Natural killer cell (primary cell): ENCODE data around the gene FAM120A. TPM values are rescaled to one million over a fixed set of nuclear protein-coding genes. Genes with fewer than 3 reads are reported as not detected.
A peak's percentile ranks its signal among the peaks of the same experiment; 100 is the strongest.

Experiments used
- ATAC-seq, 3 donors: fragments of 150-1000 bp in 2 of 3; fragments of 200-7000 bp in 1 of 3; cut with Tn5 transposase; 1 replicate in 1 of 3; 2 replicates in 2 of 3; pipeline ENCODE4 v1.10.0; 2021; ENCODE audit warnings: mild to moderate bottlenecking in 2 of 3, moderate library complexity in 2 of 3
- DNase-seq, 2 donors: peaks; one replicate each; pipeline versions ENCODE4 v3.0.0 to v3.0.0-alpha.2; 2013 to 2021; ENCODE audit warnings: mixed read lengths in 1 of 2
- H3K27ac ChIP-seq: one replicate; pipeline ENCODE4 v1.5.1; 2013; ENCODE audit warnings: mild to moderate bottlenecking, low read length
- H3K27me3 ChIP-seq: one replicate; pipeline ENCODE4 v1.6.1; 2013; ENCODE audit warnings: low read length; ENCODE audit not compliant: control insufficient read depth, insufficient read depth
- H3K36me3 ChIP-seq: one replicate; pipeline ENCODE4 v1.6.1; 2013; ENCODE audit warnings: low read length; ENCODE audit not compliant: control insufficient read depth, insufficient read depth
- H3K4me1 ChIP-seq: one replicate; pipeline ENCODE4 v1.6.1; 2013; ENCODE audit warnings: low read length; ENCODE audit not compliant: control insufficient read depth, insufficient read depth
- H3K4me3 ChIP-seq: one replicate; pipeline ENCODE4 v1.5.1; 2013; ENCODE audit warnings: low read length
- H3K9me3 ChIP-seq: one replicate; pipeline ENCODE4 v1.6.1; 2013; ENCODE audit warnings: low read length; ENCODE audit not compliant: control insufficient read depth, insufficient read depth
- H3K27ac Mint-ChIP-seq, 2 donors: one replicate each; pipeline ENCODE4 v1.8.0; 2022; ENCODE audit warnings: mild to moderate bottlenecking in 2 of 2, mixed read lengths in 2 of 2, moderate library complexity in 1 of 2
- H3K27me3 Mint-ChIP-seq, 2 donors: one replicate each; pipeline ENCODE4 v1.8.0; 2022; ENCODE audit warnings: low read depth in 2 of 2, mixed read lengths in 2 of 2
- H3K36me3 Mint-ChIP-seq: one replicate; pipeline ENCODE4 v1.8.0; 2022; ENCODE audit warnings: mixed read lengths
- H3K4me1 Mint-ChIP-seq, 2 donors: one replicate each; pipeline ENCODE4 v1.8.0; 2022; ENCODE audit warnings: mixed read lengths in 2 of 2
- H3K4me3 Mint-ChIP-seq: one replicate; pipeline ENCODE4 v1.8.0; 2022; ENCODE audit warnings: mild to moderate bottlenecking, moderate library complexity, mixed read lengths
- H3K9me3 Mint-ChIP-seq, 2 donors: one replicate each; pipeline ENCODE4 v1.8.0; 2022; ENCODE audit warnings: mixed read lengths in 2 of 2
- CTCF ChIP-seq: fragments of 200-600 bp; IDR thresholded peaks from one replicate; pipeline ENCODE4 v1.8.0; 2022; ENCODE audit warnings: antibody characterized with exemption
- WGBS: methylation state at CpG from one replicate; pipeline ENCODE4 v1.1.7; 2013; ENCODE audit warnings: missing lambda C conversion rate; ENCODE audit not compliant: insufficient coverage; 5-methylcytosine and 5-hydroxymethylcytosine counted together
- intact Hi-C: fragments of 100-400 bp; cut with micrococcal nuclease; formaldehyde crosslinking; loops from one replicate; pipeline ENCODE4 v1.14.2; 2022
- total RNA-seq, 4 donors: library from RNA; stranded (reverse); fragments of 120-200 nt in 1 of 4; gene quantifications; one replicate each; pipeline versions ENCODE4 v1.2.3 to v1.2.4, GENCODE V29; 2013 to 2022

The FAM120A gene
- total RNA-seq, 3 donors from 2014 or later (not counting 1 experiment from before 2014, with no cell fraction given): 87.7 to 96.1 (median 91.5) TPM

GRCh38 chr9:93585695-93586094, 134.2 kb downstream of the FAM120A start:
- Histone ChIP-seq H3K27me3 (no peaks in the 10 kb centered on the region), H3K36me3 (no peaks in the 10 kb centered on the region), H3K9me3 (no peaks in the 10 kb centered on the region), H3K4me1 (peaks cover 3% of the 10 kb centered on the region), H3K27ac (no peak overlapping the region), H3K4me3 (no peak overlapping the region)
- no peak overlapping the region for H3K4me3 Mint-ChIP-seq
- no peak for DNase-seq
- intact Hi-C loops: no loop called here
- TF ChIP-seq CTCF: no peak
- no peaks in the 10 kb centered on the region for H3K36me3 Mint-ChIP-seq
- no peak for ATAC-seq
- peaks cover 32 to 68% of the 10 kb centered on the region in 2 donors for H3K4me1 Mint-ChIP-seq
- H3K27ac Mint-ChIP-seq: no peak overlapping the region
- no peaks in the 10 kb centered on the region for H3K27me3 Mint-ChIP-seq
- no peaks in the 10 kb centered on the region for H3K9me3 Mint-ChIP-seq
- WGBS: over 99% methylated on average over 4 of the region's 4 CpGs

- WGBS: 95% methylated on average over 13 of the region's 13 CpGs
- Histone ChIP-seq H3K9me3 (no peaks in the 10 kb centered on the region), H3K27me3 (no peaks in the 10 kb centered on the region), H3K4me3 (no peak overlapping the region), H3K36me3 (no peaks in the 10 kb centered on the region), H3K27ac (no peak overlapping the region), H3K4me1 (peaks cover 3% of the 10 kb centered on the region)
- DNase-seq (no peak), ATAC-seq (no peak)
- Mint-ChIP-seq H3K9me3 (no peaks in the 10 kb centered on the region), H3K4me3 (no peak overlapping the region), H3K4me1 (peaks cover 25 to 68% of the 10 kb centered on the region in 2 donors), H3K36me3 (no peaks in the 10 kb centered on the region), H3K27me3 (no peaks in the 10 kb centered on the region), H3K27ac (peak overlapping the region in 1 of 2 donors; percentile 59)
- intact Hi-C loops: no loop called here
- TF ChIP-seq CTCF: no peak
Observed at GRCh38 chr9:93586290-93587057, 135.0 kb downstream of the FAM120A start.

- peaks cover 3% of the 10 kb centered on the region for H3K4me1 ChIP-seq
- no peaks in the 10 kb centered on the region for H3K36me3 ChIP-seq
- no peak overlapping the region for H3K27ac ChIP-seq
- Mint-ChIP-seq H3K4me1 (peaks cover 25 to 70% of the 10 kb centered on the region in 2 donors), H3K27ac (peak overlapping the region in 1 of 2 donors; percentile 59), H3K9me3 (no peaks in the 10 kb centered on the region), H3K27me3 (no peaks in the 10 kb centered on the region), H3K4me3 (no peak overlapping the region), H3K36me3 (no peaks in the 10 kb centered on the region)
- H3K4me3 ChIP-seq: no peak overlapping the region
- H3K9me3 ChIP-seq: no peaks in the 10 kb centered on the region
- TF ChIP-seq CTCF: no peak
- ATAC-seq (no peak), DNase-seq (no peak)
- 98% methylated on average over 7 of the region's 7 CpGs for WGBS
- intact Hi-C loops: no loop called here
- H3K27me3 ChIP-seq: no peaks in the 10 kb centered on the region
Observed at GRCh38 chr9:93587284-93587650, 135.8 kb downstream of the FAM120A start.
